GM12873 (cell line): ENCODE data around the gene CD164.

Experiments
- TF ChIP-seq, protein P1 (sequence below): IDR thresholded peaks from 2 replicates; pipeline ENCODE4 v1.5.1; 2012; ENCODE audit warnings: low read depth, mild to moderate bottlenecking, moderate library complexity, low read length, control low read depth; ENCODE audit not compliant: insufficient read depth; ENCODE audit errors: missing control alignments

Gene CD164

DNA sequence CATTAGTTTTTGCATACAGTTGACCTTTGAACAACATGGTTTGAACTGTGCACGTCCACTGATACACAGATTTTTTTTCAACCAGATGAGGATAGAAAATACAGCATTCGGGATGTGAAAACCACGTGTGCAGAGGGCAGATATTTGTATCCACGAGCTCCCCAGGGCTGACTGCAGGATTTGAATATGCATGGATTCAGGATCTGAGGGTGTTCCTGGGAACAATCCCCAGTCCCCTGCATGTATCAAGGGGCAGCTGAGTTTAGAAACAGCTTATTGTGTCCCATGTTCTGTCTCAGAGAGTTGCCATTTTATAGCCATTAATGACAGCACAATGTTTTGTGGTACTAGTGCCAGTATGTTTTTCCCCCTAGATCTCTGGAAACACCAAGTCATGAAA, 53.6 kb downstream of the CD164 start:
- TF ChIP-seq, protein P1, sequence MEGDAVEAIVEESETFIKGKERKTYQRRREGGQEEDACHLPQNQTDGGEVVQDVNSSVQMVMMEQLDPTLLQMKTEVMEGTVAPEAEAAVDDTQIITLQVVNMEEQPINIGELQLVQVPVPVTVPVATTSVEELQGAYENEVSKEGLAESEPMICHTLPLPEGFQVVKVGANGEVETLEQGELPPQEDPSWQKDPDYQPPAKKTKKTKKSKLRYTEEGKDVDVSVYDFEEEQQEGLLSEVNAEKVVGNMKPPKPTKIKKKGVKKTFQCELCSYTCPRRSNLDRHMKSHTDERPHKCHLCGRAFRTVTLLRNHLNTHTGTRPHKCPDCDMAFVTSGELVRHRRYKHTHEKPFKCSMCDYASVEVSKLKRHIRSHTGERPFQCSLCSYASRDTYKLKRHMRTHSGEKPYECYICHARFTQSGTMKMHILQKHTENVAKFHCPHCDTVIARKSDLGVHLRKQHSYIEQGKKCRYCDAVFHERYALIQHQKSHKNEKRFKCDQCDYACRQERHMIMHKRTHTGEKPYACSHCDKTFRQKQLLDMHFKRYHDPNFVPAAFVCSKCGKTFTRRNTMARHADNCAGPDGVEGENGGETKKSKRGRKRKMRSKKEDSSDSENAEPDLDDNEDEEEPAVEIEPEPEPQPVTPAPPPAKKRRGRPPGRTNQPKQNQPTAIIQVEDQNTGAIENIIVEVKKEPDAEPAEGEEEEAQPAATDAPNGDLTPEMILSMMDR: no peak

DNA sequence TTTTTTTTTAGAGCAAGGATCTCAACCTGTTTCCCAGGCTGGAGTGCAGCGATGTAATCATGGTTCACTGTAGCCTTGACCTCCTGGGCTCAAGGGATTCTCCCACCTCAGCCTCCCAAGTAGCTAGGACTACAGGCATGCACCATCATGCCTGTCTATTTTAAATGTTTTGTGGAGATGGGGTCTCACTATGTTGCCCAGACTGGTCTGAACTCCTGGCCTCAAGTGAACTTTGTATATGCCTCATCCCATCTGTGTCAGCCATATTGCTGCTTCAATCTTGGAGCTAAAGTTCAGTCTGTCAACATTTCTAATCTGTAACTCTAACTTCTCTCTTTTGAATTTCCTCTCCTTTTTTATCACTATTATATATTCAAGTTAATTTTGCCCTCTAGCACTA, 54.3 kb downstream of the CD164 start:
- TF ChIP-seq, protein P1: no peak

DNA sequence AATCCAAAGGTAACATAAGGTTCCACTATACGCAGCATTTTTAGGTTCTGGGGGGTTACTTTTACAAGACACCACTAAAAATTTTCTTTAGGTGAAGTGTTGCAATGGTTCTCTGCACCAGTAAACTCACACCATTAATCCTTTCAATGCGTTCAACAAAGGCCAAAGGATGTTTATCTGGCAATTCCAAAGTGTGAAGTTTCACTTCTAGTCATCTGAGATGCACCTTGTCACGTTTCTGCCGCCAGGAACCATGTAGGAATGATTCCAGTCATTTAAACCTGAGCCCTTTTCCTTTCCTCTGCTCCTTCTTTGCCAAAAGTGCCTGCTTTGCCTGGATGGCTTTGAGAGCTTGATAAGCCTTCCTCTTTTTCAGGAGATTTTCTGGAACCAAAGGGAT, 54.8 kb downstream of the CD164 start:
- TF ChIP-seq, protein P1: no peak

DNA sequence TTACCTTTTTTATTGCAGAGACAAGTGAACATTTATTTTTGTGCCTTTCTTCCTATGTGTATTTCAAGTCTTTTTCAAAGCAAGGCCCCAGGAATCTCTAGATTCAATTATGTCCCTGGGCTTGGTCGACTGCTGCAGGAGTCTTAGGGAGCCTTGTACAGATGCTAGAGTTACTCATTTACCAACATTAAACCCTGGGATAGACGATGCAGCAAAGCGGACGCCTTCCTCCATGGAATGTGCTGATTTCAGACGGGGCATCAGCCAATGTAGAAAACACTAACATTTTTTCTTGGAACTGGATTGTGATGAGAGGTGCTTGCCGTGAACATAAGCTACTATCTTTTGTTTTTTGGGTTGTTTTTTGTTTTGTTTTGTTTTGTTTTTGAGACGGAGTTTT, 55.9 kb downstream of the CD164 start:
- TF ChIP-seq, protein P1: no peak

DNA sequence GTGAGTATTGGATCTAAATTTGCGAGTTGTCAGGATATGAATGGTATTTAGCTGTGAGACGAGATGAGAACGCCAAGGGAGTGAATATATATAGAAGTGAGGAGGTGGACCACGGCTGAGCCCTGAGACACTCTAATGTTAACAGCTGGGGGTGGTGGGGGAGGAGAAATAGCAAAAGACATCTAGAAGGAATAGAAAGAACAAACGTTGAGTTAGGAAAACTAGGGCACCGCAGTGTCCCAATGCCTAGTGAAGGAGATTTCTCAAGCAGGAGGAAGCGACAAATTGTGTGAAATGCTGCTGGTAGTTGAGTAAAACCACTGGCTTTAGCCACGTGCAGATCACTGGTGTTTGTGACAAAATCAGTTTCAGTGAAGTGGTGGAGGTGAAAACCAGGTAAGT, 56.9 kb downstream of the CD164 start:
- TF ChIP-seq, protein P1: no peak

DNA sequence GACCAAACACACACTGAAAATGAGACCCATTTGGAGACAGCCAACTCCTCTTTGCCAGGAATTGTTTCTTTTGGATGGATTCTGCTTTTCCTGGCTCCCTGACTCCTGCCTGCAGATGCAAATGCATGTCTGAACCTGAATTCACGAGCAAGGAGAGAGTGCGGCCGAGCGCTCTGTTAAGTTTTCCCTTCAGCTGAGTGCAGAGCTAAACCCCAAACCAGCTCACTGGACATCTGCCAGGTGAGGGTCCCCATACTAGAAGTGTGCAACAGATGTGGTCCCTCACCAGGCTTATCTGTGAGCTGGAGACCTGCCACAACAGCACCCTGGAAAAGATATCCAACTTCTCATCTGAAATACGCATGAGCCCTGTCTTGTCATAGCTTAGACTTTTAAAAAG, 59.0 kb downstream of the CD164 start:
- TF ChIP-seq, protein P1: no peak

DNA sequence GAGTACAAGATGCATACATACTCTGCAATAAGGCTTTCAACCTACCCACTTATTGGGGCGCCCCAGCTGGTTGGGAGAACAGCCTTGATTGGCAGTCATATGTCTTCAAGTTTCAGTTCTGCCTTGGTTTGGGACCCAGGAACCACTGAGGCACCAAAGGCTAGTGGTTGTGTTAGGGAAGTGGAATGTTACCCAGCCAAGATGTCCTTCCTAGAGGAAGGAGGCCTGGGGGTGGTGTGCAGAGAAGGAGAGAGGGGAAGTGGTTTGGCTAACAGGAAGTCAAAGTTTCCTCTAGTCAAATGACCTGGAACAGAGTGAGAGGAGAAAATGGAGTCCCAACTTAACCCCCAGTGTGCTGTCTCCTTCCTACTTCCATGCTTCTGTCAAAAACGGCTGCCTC, 59.4 kb downstream of the CD164 start:
- TF ChIP-seq, protein P1: no peak
